Neural progenitor cell (in vitro differentiated cells): ENCODE data around the gene ADGRF5.

ENCODE experiments used
- EZH2 ChIP-seq: fragments of 200-600 bp; sonication (generic); IDR thresholded peaks from 2 replicates; pipeline ENCODE4 v1.6.1; 2017; ENCODE audit warnings: antibody characterized with exemption, mild to moderate bottlenecking, moderate library complexity
- EZH2phosphoT487 ChIP-seq: fragments of 200-600 bp; sonication (generic); IDR thresholded peaks from 2 replicates; pipeline ENCODE4 v1.6.1; 2017; ENCODE audit warnings: antibody characterized with exemption
- TF ChIP-seq, protein P1 (sequence below): fragments of 200-600 bp; sonication (generic); IDR thresholded peaks from 2 replicates; pipeline ENCODE4 v1.5.1; 2017; ENCODE audit warnings: antibody characterized with exemption, mild to moderate bottlenecking

DNA sequence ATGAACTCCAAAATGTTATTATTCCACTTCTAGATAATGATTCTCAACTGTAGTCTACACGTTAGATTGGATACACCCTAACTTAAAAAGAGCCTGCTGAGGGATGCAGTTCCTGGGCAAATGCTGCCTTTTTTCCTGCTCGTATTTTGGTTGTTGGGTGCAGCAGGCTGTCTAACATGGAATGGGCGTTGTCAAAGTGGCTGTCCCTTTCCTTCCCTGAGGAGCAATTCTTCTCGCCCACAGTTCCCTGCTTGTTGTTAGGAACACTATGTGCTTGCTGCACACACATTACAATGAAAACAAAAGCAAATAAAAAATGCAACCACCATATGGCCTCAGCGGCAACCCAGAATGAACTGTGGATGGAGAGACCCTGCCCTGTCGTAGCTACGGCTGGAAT, 1.7 kb upstream of the ADGRF5 start:
- TF ChIP-seq, protein P1, sequence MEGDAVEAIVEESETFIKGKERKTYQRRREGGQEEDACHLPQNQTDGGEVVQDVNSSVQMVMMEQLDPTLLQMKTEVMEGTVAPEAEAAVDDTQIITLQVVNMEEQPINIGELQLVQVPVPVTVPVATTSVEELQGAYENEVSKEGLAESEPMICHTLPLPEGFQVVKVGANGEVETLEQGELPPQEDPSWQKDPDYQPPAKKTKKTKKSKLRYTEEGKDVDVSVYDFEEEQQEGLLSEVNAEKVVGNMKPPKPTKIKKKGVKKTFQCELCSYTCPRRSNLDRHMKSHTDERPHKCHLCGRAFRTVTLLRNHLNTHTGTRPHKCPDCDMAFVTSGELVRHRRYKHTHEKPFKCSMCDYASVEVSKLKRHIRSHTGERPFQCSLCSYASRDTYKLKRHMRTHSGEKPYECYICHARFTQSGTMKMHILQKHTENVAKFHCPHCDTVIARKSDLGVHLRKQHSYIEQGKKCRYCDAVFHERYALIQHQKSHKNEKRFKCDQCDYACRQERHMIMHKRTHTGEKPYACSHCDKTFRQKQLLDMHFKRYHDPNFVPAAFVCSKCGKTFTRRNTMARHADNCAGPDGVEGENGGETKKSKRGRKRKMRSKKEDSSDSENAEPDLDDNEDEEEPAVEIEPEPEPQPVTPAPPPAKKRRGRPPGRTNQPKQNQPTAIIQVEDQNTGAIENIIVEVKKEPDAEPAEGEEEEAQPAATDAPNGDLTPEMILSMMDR = no peak
- TF ChIP-seq EZH2 (no peak), EZH2phosphoT487 (no peak)
